ENCODE results near the gene IFTAP.
A peak's percentile ranks its signal among the peaks of the same experiment; 100 is the strongest.

The IFTAP gene

GRCh38 chr11:36696550-36696949 is 102.2 kb downstream of the IFTAP start:
- TF ChIP-seq POLR2AphosphoS5 (IDR thresholded peaks at IDR 0.05; ENCODE audit: low read depth, low read length) (no peak), TAF1 (IDR thresholded peaks at IDR 0.05; ENCODE audit: borderline replicate concordance, low read depth, low read length) (no peak), POLR2A (IDR thresholded peaks at IDR 0.05; ENCODE audit: low read depth, low read length) (no peak)
- no peak for DNase-seq (ENCODE audit: insufficient read length)
- no peak for FAIRE-seq

GRCh38 chr11:36699271-36699670 is 105.0 kb downstream of the IFTAP start:
- no peak for TF ChIP-seq POLR2A (IDR thresholded peaks at IDR 0.05; ENCODE audit: low read depth, low read length)
- no peak for TF ChIP-seq TAF1 (IDR thresholded peaks at IDR 0.05; ENCODE audit: borderline replicate concordance, low read depth, low read length)
- no peak for TF ChIP-seq POLR2AphosphoS5 (IDR thresholded peaks at IDR 0.05; ENCODE audit: low read depth, low read length)
- DNase-seq (ENCODE audit: insufficient read length) (no peak), FAIRE-seq (no peak)

GRCh38 chr11:36700246-36700645 is 105.9 kb downstream of the IFTAP start:
- FAIRE-seq (no peak), DNase-seq (ENCODE audit: insufficient read length) (no peak)
- no peak for TF ChIP-seq POLR2AphosphoS5 (IDR thresholded peaks at IDR 0.05; ENCODE audit: low read depth, low read length)
- TF ChIP-seq TAF1 (IDR thresholded peaks at IDR 0.05; ENCODE audit: borderline replicate concordance, low read depth, low read length) = no peak
- no peak for TF ChIP-seq POLR2A (IDR thresholded peaks at IDR 0.05; ENCODE audit: low read depth, low read length)

- peak; percentile 24 for DNase-seq (ENCODE audit: insufficient read length)
- TF ChIP-seq TAF1 (IDR thresholded peaks at IDR 0.05; ENCODE audit: borderline replicate concordance, low read depth, low read length) (no peak), POLR2AphosphoS5 (IDR thresholded peaks at IDR 0.05; ENCODE audit: low read depth, low read length) (no peak), POLR2A (IDR thresholded peaks at IDR 0.05; ENCODE audit: low read depth, low read length) (no peak)
- peak; percentile 95 for FAIRE-seq
Observed at GRCh38 chr11:36702330-36703054, 108.2 kb downstream of the IFTAP start.

GRCh38 chr11:36703055-36703404 is 108.7 kb downstream of the IFTAP start:
- FAIRE-seq (no peak), DNase-seq (ENCODE audit: insufficient read length) (no peak)
- TF ChIP-seq TAF1 (IDR thresholded peaks at IDR 0.05; ENCODE audit: borderline replicate concordance, low read depth, low read length) = no peak
- TF ChIP-seq POLR2AphosphoS5 (IDR thresholded peaks at IDR 0.05; ENCODE audit: low read depth, low read length) = no peak
- TF ChIP-seq POLR2A (IDR thresholded peaks at IDR 0.05; ENCODE audit: low read depth, low read length) = no peak

Measured in GM12892 (cell line).